Esophagus squamous epithelium (tissue), 4 donors: ENCODE data around the gene CT47C1.

Experiments used
- CTCF ChIP-seq, 6 experiments: fragments of 450-650 bp in 4 of 6; fragments of 200-600 bp in 2 of 6; sonication (generic) in 2 of 6; IDR thresholded peaks; one replicate each; pipeline ENCODE4 v1.5.1; 2016 to 2019; ENCODE audit warnings: antibody characterized with exemption in 6 of 6, mild to moderate bottlenecking in 4 of 6, moderate library complexity in 4 of 6
- POLR2A ChIP-seq, 4 donors: fragments of 450-650 bp; IDR thresholded peaks; one replicate each; pipeline ENCODE4 v1.6.1; 2017; ENCODE audit warnings: antibody characterized with exemption in 4 of 4, mild to moderate bottlenecking in 4 of 4, moderate library complexity in 3 of 4

GRCh38 chrX:119036107-119037029 is 36.4 kb upstream of the CT47C1 start:
- TF ChIP-seq POLR2A (IDR thresholded peaks at IDR 0.05) (no peak), CTCF (IDR thresholded peaks at IDR 0.05) (no peak)
